Stimulated activated effector memory CD8-positive, alpha-beta T cell treated with anti-CD3 and anti-CD28 coated beads, Interleukin-12 subunit alpha, Interleukin-12 subunit beta, amount 100 ng/mL, for 72 hours (primary cell): ENCODE measurements around the gene PPP2R2C.

Experiments
- ATAC-seq: fragments of 150-1000 bp; cut with Tn5 transposase; 2 replicates; pipeline ENCODE4 v1.10.0; 2021
- DNase-seq, 2 donors: peaks; one replicate each; pipeline ENCODE4 v3.0.0; 2021 to 2022; ENCODE audit warnings: low spot score in 2 of 2
- H3K27ac Mint-ChIP-seq: one replicate; pipeline ENCODE4 v1.8.0; 2022; ENCODE audit warnings: mild to moderate bottlenecking, mixed read lengths
- H3K36me3 Mint-ChIP-seq: one replicate; pipeline ENCODE4 v1.8.0; 2022; ENCODE audit warnings: mild to moderate bottlenecking, mixed read lengths
- H3K4me1 Mint-ChIP-seq: one replicate; pipeline ENCODE4 v1.8.0; 2022; ENCODE audit warnings: mixed read lengths
- H3K4me3 Mint-ChIP-seq: one replicate; pipeline ENCODE4 v1.8.0; 2022; ENCODE audit warnings: mild to moderate bottlenecking, mixed read lengths
- H3K9me3 Mint-ChIP-seq: one replicate; pipeline ENCODE4 v1.8.0; 2022; ENCODE audit warnings: mixed read lengths

Gene PPP2R2C

DNA sequence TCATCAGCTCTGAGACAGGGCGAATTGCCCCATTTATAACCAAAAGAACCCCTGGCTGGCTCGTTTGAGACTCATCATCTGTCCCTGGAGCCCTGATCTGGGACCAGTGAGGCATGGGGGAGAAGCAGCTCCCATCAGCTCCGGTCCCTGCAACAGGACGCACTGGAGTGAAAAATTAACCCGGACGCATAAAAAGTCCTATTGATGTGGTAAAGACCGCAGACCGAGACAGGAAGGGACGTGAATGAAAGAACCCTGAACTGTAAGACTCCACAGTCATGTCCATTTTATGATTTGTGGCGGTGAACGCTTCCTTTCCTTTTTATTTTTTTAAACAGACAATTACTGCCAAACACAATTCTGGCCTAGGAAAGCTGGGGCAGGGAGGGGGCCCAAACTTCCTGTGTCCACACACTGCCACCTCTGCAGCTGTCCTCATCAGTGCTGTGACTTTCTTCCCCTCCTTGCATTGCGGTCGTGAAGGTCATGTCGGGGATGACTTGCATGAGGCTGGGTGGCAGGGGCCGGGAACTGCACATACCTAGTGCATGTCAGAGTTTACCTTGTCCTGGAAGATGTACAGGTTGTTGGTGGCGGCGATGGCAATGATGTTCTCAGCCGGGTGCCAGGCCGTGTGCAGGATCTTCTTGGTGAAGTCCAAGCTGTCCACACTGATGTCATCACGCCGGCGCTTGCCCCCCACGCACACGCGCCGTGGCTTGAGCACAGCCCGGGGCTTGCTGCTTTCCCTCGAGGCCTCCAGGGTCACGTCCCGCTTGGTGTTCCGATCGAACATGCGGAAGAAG is 149.4 kb downstream of the PPP2R2C start:
- Mint-ChIP-seq H3K36me3 (no peaks in the 10 kb centered on the region), H3K27ac (no peak overlapping the region), H3K4me1 (peaks cover 18% of the 10 kb centered on the region), H3K4me3 (no peak overlapping the region), H3K9me3 (no peaks in the 10 kb centered on the region)
- ATAC-seq (no peak), DNase-seq (no peak)

DNA sequence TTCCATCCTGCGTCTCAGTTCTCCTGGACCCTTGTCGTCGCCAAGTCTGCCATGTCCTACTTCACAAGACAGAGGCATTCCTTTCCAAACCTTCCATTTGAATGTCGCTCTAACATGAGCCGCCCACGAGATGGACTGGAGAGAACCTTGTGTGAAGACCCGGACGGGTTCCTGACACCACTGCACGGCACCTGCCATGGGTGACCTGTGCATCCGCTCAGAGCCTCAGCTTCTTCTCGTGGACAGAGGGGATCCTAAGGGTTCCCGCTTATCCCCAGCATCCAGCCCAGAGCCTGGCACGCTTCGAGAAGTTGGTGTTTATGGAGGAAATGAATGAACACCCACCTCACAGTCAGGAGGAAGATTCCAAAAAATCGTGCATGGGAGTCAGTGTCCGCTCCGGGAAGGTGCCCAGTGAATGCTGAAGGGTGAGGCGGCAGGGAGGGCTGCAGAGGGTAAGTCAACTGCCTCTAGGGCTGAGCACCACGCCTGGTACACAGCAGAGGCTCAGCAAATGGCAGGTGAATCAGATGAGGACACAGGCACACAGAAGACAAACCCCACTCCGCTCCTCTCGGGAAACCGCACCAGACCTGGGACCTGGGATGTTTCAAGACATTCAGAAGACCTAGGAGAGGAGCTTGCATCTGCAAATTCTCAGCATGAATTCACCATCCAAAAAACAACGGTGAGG is 150.2 kb downstream of the PPP2R2C start:
- no peaks in the 10 kb centered on the region for H3K36me3 Mint-ChIP-seq
- H3K4me1 Mint-ChIP-seq = peaks cover 22% of the 10 kb centered on the region
- ATAC-seq (no peak), DNase-seq (no peak)
- no peak overlapping the region for H3K4me3 Mint-ChIP-seq
- H3K27ac Mint-ChIP-seq = no peak overlapping the region
- H3K9me3 Mint-ChIP-seq = no peaks in the 10 kb centered on the region

DNA sequence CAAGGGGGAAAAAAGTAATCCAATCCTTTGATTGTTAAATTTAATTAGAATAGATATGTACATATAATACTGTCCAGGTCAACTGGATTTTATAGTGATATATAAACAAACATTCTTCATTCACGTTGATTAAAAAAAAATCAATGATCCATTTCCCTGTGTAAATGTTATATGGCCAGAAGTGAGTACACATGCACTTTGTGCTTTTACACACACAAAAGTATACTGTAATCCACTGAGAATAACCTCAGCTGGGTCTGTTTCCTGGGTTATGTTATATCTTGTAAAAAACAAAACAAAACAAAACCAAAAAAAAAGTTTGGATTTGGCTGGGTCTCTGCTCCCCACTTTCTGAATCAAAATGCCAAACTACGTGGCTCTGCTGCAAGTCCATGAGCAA is 151.1 kb downstream of the PPP2R2C start:
- DNase-seq (no peak), ATAC-seq (no peak)
- H3K4me3 Mint-ChIP-seq = no peak overlapping the region
- no peaks in the 10 kb centered on the region for H3K9me3 Mint-ChIP-seq
- H3K36me3 Mint-ChIP-seq = no peaks in the 10 kb centered on the region
- peaks cover 22% of the 10 kb centered on the region for H3K4me1 Mint-ChIP-seq
- no peak overlapping the region for H3K27ac Mint-ChIP-seq

DNA sequence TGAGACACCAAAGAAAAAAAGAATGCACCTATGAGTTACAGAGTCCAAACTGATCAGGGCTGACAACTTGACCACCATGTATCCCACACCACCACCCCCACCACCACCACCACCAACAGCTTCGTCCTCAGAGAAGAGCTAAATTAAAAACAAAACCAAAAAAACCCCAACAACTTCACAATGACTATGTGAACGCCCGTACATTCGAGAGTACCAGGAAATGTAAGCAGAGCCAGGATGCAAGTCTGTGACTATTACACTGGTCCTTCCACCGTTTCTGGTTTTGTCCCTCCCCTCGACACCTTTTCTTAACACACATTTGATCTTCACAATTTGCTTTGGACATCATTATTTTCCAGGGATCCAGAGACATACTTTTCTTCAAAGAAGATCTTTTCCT is 151.8 kb downstream of the PPP2R2C start:
- H3K27ac Mint-ChIP-seq = no peak overlapping the region
- ATAC-seq = peak; percentile 64

DNA sequence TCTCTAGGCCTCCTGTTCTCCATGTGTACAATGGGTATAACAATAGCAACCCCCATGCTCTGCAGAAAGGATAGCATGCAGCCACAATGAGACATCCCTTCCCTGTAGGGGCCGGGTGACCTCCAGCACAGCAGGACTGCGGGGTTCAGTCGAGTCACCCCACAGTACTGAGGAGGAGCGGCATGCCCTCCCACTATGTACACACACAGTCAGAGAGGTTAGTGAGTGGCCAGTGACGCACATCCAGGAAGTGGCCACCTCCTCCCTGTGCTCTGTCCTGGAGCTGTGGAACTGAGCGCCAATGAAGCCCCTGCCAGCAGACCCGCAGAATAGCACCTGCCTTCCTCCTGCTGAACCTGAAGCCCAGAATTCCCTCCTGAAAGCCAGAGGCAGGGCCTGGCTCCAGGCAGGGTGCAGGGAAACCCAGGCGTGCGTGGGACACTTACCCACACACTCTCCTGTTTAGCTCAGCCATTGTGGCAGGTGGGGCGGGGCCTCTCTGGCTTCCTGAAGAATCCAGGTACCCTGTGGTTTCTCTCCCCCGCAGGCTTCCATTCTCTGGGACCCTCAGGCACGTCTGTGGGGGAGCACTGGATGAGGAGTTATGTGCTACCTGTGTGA is 152.8 kb downstream of the PPP2R2C start:
- no peaks in the 10 kb centered on the region for H3K36me3 Mint-ChIP-seq
- DNase-seq (no peak), ATAC-seq (peak; percentile 63)
- no peaks in the 10 kb centered on the region for H3K9me3 Mint-ChIP-seq
- H3K4me3 Mint-ChIP-seq = no peak overlapping the region
- H3K4me1 Mint-ChIP-seq = peaks cover 22% of the 10 kb centered on the region
- no peak overlapping the region for H3K27ac Mint-ChIP-seq

More for the DNA sequence above, 151.8 kb downstream of the PPP2R2C start:
- peaks cover 22% of the 10 kb centered on the region for H3K4me1 Mint-ChIP-seq
- no peaks in the 10 kb centered on the region for H3K9me3 Mint-ChIP-seq
- DNase-seq = no peak
- no peak overlapping the region for H3K4me3 Mint-ChIP-seq
- H3K36me3 Mint-ChIP-seq = no peaks in the 10 kb centered on the region

DNA sequence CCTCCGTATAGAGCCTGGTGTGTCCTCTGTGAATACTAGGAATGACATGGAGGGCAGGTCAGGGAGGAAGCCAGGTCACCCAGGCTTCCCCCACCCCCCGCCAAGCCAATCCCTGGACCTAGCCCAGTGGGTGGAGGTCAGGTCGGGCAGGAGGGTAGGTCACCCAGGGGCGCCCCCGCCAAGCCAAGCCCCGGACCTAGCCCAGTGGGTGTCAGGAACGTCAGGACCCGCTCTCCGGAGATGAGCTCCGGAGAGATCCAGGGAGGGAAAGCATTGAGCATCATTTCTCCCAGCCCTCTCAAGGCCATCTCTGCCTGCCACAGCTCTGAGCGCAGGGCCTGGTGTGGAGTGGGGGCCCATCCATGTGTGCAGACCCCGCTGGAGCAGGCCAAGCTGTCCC is 154.2 kb downstream of the PPP2R2C start:
- H3K27ac Mint-ChIP-seq = no peak overlapping the region
- no peaks in the 10 kb centered on the region for H3K36me3 Mint-ChIP-seq
- no peak overlapping the region for H3K4me3 Mint-ChIP-seq
- H3K9me3 Mint-ChIP-seq = no peaks in the 10 kb centered on the region
- H3K4me1 Mint-ChIP-seq = peaks cover 22% of the 10 kb centered on the region
- ATAC-seq (no peak), DNase-seq (no peak)

DNA sequence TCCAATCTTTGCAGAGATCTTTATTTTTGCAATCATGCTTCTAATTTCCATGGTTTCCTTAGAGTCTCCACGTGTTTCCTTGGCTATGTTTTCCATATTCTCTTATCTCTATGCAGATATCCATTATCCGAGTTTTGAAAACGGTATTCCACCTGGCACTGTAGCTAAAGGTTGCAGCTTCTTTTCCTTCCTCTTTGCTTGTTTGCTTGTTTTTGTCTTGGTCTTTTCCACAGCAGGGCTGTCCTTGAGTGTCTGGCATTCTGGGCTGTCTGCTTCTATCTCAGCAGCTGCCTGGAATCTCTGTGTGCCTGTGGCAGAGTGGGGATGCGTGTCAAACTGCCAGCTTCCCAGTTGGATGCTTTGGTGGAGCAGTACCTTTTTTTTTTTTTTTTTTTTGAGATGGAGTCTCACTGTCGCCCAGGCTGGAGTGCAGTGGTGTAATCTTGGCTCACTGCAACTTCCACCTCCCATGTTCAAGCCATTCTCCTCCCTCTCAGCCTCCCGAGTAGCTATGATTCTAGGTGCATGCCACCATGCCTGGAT is 155.9 kb downstream of the PPP2R2C start:
- Mint-ChIP-seq H3K4me1 (peaks cover 13% of the 10 kb centered on the region), H3K4me3 (no peak overlapping the region), H3K9me3 (no peaks in the 10 kb centered on the region), H3K36me3 (no peaks in the 10 kb centered on the region), H3K27ac (no peak overlapping the region)
- ATAC-seq (no peak), DNase-seq (no peak)

DNA sequence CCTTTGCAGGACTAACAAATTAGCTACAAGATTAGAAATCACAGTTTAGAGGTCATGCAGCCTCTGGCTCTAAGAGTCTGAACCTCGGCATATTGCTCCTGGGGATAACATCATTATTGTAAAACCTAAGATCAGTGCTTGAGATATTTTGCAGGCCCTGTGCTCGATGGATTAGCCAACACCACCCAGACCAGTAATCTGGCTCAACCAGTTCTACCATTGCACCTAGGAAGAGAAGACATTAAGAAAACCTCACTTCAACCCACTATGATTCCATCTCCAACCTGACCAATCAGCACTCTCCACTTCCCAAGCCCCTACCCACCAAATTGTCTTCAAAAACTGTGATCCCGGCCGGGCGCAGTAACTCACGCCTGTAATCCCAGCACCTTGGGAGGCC is 159.2 kb downstream of the PPP2R2C start:
- H3K9me3 Mint-ChIP-seq = peaks cover 4% of the 10 kb centered on the region
- H3K27ac Mint-ChIP-seq = no peak overlapping the region
- no peaks in the 10 kb centered on the region for H3K36me3 Mint-ChIP-seq
- H3K4me3 Mint-ChIP-seq = no peak overlapping the region
- DNase-seq (no peak), ATAC-seq (no peak)
- H3K4me1 Mint-ChIP-seq = peaks cover 4% of the 10 kb centered on the region

DNA sequence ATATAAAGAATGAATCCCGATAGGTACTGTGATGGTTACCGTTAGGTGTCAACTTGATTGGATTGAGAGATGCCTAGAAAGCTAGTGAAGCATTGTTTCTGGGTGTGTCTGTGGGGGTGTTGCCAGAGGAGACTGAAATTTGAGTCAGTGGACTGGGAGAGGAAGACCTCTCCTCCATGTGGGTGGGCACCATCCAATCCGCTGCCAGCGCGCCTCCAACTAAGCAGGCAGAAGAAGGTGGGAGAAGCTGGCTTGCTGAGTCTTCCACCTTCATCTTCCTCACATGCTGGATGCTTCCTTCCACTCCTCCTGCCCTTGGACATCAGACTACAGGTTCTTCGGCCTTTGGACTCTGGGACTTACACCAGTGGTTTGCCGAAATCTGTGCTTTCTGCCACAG is 162.6 kb downstream of the PPP2R2C start:
- H3K4me3 Mint-ChIP-seq = peak overlapping the region; percentile 44
- H3K9me3 Mint-ChIP-seq = peaks cover 4% of the 10 kb centered on the region
- H3K27ac Mint-ChIP-seq = no peak overlapping the region
- no peaks in the 10 kb centered on the region for H3K36me3 Mint-ChIP-seq
- DNase-seq (no peak), ATAC-seq (no peak)
- H3K4me1 Mint-ChIP-seq = no peaks in the 10 kb centered on the region

DNA sequence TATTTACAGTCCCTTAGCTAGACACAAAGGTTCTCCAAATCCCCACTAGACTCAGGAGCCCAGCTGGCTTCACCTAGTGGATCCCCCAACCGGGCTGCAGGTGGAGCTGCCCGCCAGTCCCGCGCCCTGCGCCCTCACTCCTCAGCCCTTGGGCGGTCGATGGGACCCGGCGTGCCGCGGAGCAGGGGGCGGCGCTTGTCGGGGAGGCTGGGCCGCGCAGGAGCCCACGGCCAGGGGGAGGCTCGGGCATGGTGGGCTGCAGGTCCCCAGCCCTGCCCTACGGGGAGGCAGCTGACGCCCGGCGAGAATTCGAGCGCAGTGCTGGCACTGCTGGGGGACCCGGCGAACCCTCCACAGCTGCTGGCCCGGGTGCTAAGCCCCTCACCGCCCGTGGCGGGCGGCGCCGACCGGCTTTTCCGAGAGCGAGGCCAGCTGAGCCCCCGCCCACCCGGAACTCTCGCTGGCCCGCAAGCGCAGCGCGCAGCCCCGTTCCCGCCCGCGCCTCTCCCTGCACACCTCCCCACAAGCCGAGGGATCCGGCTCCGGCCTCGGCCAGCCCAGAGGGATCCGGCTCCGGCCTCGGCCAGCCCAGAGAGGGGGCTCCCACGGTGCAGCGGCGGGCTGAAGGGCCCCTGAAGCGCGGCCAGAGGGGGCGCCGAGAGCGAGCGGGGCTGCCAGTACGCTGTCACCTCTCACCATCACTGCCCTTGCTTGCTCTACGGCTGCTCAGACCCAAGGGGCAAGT is 163.3 kb downstream of the PPP2R2C start:
- Mint-ChIP-seq H3K4me1 (no peaks in the 10 kb centered on the region), H3K36me3 (no peaks in the 10 kb centered on the region)
- peak; percentile 60 for ATAC-seq

DNA sequence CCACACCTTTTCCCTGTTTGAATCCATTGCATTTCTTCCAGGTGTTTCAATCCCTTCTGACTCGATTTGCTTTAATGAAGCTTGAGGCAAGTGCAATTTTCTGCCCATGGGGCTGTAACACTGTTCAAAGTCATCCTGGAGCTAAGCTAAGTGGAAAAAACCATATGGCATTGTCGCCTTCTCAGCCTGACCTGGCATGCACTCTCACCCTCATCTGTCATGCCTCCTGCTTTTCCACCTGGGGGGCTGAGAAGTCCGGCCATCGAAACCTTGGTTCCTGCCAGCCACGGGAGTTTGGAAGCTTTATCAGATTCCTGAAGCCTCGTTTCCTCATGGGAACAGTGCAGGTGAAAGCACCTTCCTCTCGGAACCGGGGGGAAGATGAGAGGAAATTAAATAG is 164.5 kb downstream of the PPP2R2C start:
- H3K4me3 Mint-ChIP-seq = no peak overlapping the region
- no peaks in the 10 kb centered on the region for H3K36me3 Mint-ChIP-seq
- no peak overlapping the region for H3K27ac Mint-ChIP-seq
- ATAC-seq = no peak
- no peaks in the 10 kb centered on the region for H3K4me1 Mint-ChIP-seq
- no peak for DNase-seq
- peaks cover 4% of the 10 kb centered on the region for H3K9me3 Mint-ChIP-seq

More for the DNA sequence above, 163.3 kb downstream of the PPP2R2C start:
- H3K27ac Mint-ChIP-seq = no peak overlapping the region
- peaks cover 4% of the 10 kb centered on the region for H3K9me3 Mint-ChIP-seq
- H3K4me3 Mint-ChIP-seq = peak overlapping the region; percentile 44
- DNase-seq = no peak

DNA sequence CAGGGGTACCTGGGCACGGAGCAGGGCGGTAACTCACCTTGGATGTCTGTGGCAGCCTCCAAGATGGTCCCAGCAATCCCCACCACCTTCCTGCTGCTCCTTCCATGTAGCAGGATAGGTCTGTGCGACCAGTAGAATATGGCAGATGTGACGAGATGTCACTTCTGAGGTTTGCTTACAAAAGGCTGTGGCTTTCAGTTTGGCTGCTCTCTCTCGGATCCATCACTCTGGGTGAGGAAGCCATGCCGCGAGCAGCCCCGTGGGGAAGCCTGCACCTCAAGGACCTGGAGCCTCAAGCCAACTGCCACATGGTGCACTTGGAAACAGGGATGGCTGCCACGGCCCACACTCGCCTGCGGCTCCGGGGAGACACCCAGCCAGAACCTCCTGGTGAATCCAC is 165.2 kb downstream of the PPP2R2C start:
- Mint-ChIP-seq H3K36me3 (no peaks in the 10 kb centered on the region), H3K27ac (no peak overlapping the region), H3K9me3 (peaks cover 4% of the 10 kb centered on the region), H3K4me1 (no peaks in the 10 kb centered on the region), H3K4me3 (no peak overlapping the region)
- no peak for DNase-seq
- ATAC-seq = peak; percentile 45

DNA sequence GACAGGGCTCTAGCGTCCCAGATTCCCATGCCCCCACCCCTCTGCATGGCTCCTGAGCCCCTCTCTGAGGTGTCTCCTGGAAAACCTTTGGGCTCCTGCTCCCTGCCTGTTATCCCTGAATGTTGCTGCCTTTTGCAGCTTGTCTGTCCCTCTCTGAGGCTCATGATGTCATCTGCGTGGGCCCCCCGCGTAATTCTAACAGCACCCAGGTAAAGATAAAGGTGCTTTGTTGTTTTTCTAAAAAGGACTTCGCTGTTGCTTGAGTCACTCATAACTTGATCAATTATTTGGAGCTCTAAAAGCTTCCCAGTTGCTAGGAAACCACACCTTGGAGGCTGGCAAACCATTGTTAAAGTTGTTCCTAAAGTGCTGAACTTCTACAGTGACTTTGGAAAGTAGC is 166.1 kb downstream of the PPP2R2C start:
- peaks cover 4% of the 10 kb centered on the region for H3K9me3 Mint-ChIP-seq
- DNase-seq (no peak), ATAC-seq (no peak)
- H3K27ac Mint-ChIP-seq = no peak overlapping the region
- H3K36me3 Mint-ChIP-seq = no peaks in the 10 kb centered on the region
- H3K4me3 Mint-ChIP-seq = no peak overlapping the region
- H3K4me1 Mint-ChIP-seq = peaks cover 2% of the 10 kb centered on the region

DNA sequence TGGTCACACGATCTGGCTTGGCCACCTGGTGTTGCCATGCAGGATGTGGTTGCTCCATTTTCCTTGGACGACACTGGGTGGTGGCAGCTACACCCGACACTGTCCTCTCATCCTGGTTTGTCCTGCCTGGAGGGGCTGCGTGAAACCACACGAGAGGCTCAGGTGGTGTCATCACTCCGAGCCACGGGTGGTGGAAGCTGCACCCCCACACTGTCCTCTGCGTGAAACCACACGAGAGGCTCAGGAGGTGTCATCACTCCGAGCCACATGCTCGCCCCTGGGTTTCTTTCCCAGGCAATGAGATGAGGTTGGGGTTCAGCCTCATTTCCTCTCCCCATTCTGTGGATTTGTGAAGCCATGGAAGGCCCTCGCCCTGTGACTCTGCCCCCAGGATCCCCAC is 168.5 kb downstream of the PPP2R2C start:
- no peak overlapping the region for H3K4me3 Mint-ChIP-seq
- peaks cover 4% of the 10 kb centered on the region for H3K9me3 Mint-ChIP-seq
- H3K27ac Mint-ChIP-seq = peak overlapping the region; percentile 6
- ATAC-seq (peak; percentile 42), DNase-seq (no peak)
- peaks cover 7% of the 10 kb centered on the region for H3K4me1 Mint-ChIP-seq
- H3K36me3 Mint-ChIP-seq = no peaks in the 10 kb centered on the region

DNA sequence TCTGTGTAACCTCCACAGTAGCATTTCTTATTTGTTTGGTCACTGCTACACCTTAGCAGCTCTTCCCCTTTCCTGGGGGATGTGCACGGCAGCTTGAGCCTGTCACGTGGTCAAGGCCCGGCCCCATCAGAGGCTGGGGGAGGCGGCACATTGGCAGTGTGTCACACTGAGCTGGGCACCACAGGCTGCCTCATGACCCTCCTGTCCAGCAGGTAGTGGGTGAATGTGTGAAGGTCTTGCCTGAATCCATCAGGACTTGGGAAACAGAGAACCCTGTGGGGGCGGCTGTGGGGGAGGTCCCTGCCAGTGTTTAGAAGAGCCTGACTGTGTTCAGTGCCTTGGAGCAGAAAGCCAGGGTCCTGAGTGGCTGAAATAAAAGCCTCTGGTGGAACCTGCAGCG is 169.5 kb downstream of the PPP2R2C start:
- ATAC-seq (no peak), DNase-seq (no peak)
- Mint-ChIP-seq H3K4me1 (peaks cover 7% of the 10 kb centered on the region), H3K9me3 (no peaks in the 10 kb centered on the region), H3K27ac (no peak overlapping the region), H3K36me3 (no peaks in the 10 kb centered on the region), H3K4me3 (no peak overlapping the region)
